Measurements from ENCODE around the gene CHAT. TPM values are rescaled to one million over a fixed set of nuclear protein-coding genes. Genes with fewer than 3 reads are reported as not detected.
"Not testable (repeated sequence)": the region's sequence is repeated elsewhere in the genome, so short reads cannot be mapped to it uniquely, and the experiment has no call there.

CHAT gene
- total RNA-seq, 2 experiments from 2014 or later: not detected

DNA sequence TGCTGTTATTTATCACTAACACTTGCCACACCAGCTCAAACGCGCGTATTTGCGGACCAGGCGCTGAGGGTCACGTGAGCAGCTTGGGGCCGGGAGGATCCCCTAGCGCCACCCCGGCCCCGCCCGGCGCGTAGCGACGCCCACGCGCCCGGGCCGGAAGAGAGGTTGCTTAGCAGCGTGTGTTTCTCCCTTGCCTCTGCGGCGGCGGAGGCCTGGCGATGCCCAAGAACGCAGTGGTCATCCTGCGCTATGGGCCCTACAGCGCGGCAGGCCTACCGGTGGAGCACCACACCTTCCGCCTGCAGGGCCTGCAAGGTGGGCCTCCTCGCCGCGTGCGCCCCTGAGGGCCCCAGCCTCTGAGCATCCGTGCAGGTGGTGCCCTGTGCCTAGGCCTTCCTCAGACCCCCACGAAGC, 65.7 kb downstream of the CHAT start, which contains the start of gene C10orf53:
Gene C10orf53, plus strand, starts transcription at position 172 of the 414 bp plus-strand sequence. Its CDS starts 47 bp downstream, at position 219.
- no peak within 1 kb of the TSS for H2AFZ ChIP-seq (ENCODE audit: low read length)
- H3K9me2 ChIP-seq (ENCODE audit: insufficient read depth, low read length): no peaks in the 10 kb centered on the region
- H3K9me3 ChIP-seq (ENCODE audit: low read length): no peaks in the 10 kb centered on the region
- H3K27ac ChIP-seq (ENCODE audit: low read depth, low read length, poor library complexity, severe bottlenecking): no peak within 1 kb of the TSS
- no peaks in the 10 kb centered on the region for H3K79me2 ChIP-seq (ENCODE audit: insufficient read depth, low read depth, low read length)
- intact Hi-C loops (cut with micrococcal nuclease; ENCODE audit: unreplicated experiment): no loop called here
- H3K4me1 ChIP-seq (ENCODE audit: insufficient read depth, low read length, poor library complexity, severe bottlenecking): no peaks in the 10 kb centered on the region
- TF ChIP-seq, protein P1, sequence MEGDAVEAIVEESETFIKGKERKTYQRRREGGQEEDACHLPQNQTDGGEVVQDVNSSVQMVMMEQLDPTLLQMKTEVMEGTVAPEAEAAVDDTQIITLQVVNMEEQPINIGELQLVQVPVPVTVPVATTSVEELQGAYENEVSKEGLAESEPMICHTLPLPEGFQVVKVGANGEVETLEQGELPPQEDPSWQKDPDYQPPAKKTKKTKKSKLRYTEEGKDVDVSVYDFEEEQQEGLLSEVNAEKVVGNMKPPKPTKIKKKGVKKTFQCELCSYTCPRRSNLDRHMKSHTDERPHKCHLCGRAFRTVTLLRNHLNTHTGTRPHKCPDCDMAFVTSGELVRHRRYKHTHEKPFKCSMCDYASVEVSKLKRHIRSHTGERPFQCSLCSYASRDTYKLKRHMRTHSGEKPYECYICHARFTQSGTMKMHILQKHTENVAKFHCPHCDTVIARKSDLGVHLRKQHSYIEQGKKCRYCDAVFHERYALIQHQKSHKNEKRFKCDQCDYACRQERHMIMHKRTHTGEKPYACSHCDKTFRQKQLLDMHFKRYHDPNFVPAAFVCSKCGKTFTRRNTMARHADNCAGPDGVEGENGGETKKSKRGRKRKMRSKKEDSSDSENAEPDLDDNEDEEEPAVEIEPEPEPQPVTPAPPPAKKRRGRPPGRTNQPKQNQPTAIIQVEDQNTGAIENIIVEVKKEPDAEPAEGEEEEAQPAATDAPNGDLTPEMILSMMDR (conservative IDR thresholded peaks at IDR 0.05; ENCODE audit: low read length): no peak
- no peak for TF ChIP-seq EZH2phosphoT487 (IDR thresholded peaks at IDR 0.05; ENCODE audit: borderline replicate concordance, low read depth, low read length)
- H4K20me1 ChIP-seq (ENCODE audit: insufficient read depth, low read length): no peaks in the 10 kb centered on the region
- H3K4me3 ChIP-seq (ENCODE audit: low read depth, low read length, poor library complexity, severe bottlenecking): no peak within 1 kb of the TSS
- no peak for DNase-seq (ENCODE audit: low spot score)
- POLR2A ChIA-PET: no interaction called here
- H3K36me3 ChIP-seq (ENCODE audit: insufficient read depth, low read length): no peaks in the 10 kb centered on the region
- no peak within 1 kb of the TSS for H3K4me2 ChIP-seq (ENCODE audit: low read length)
- CTCF ChIA-PET (ENCODE audit: unreplicated experiment): no interaction called here
- BruUV-seq (replicated peaks): no TSS peak

DNA sequence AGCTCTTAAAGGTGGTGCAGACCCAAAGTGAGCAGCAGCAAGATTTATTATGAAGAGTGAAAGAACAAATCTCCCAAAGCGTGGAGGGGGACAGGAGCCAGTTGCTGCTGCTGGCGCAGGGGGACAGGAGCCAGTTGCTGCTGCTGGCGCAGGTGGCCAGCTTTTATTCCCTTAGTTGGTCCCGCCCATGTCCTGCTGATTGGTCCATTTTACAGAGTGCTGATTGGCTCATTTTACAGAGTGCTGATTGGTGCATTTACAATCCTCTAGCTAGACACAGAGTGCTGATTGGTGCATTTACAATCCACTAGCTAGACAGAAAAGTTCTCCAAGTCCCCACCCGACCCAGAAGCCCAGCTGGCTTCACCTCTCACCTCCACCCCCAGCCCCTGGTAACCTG, 68.6 kb downstream of the CHAT start:
- H3K9me3 ChIP-seq (ENCODE audit: low read length); H3K4me3 ChIP-seq (ENCODE audit: low read depth, low read length, poor library complexity, severe bottlenecking); intact Hi-C loops (cut with micrococcal nuclease; ENCODE audit: unreplicated experiment); H4K20me1 ChIP-seq (ENCODE audit: insufficient read depth, low read length); DNase-seq (ENCODE audit: low spot score); CTCF ChIA-PET (ENCODE audit: unreplicated experiment); H3K79me2 ChIP-seq (ENCODE audit: insufficient read depth, low read depth, low read length); H3K4me1 ChIP-seq (ENCODE audit: insufficient read depth, low read length, poor library complexity, severe bottlenecking); H3K36me3 ChIP-seq (ENCODE audit: insufficient read depth, low read length); H3K27ac ChIP-seq (ENCODE audit: low read depth, low read length, poor library complexity, severe bottlenecking); H2AFZ ChIP-seq (ENCODE audit: low read length); H3K9me2 ChIP-seq (ENCODE audit: insufficient read depth, low read length); H3K4me2 ChIP-seq (ENCODE audit: low read length); POLR2A ChIA-PET; BruUV-seq (replicated peaks): not testable (repeated sequence)

DNA sequence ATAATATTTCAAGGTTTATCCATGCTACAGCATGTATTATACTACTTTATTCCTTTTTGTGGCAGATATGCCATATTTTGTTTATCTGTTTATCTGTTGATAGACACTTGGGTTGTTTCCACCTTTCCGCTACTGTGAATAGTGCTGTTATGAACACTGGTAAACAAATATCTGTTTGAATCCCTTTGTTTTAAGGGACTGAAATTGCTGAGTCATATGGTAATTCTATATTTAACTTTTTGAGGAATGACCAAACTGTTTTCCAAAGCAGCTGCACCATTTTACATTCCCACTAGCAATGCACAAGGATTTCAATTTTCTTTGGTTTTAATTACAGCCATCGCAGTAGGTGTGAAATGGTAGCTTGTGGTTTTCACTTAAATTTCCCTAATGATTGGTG, 69.0 kb downstream of the CHAT start:
- no peak for TF ChIP-seq EZH2phosphoT487 (IDR thresholded peaks at IDR 0.05; ENCODE audit: borderline replicate concordance, low read depth, low read length)
- TF ChIP-seq, protein P1 (conservative IDR thresholded peaks at IDR 0.05; ENCODE audit: low read length): no peak
- Histone ChIP-seq H3K36me3 (ENCODE audit: insufficient read depth, low read length) (no peaks in the 10 kb centered on the region), H3K9me3 (ENCODE audit: low read length) (no peaks in the 10 kb centered on the region), H3K4me2 (ENCODE audit: low read length) (no peak overlapping the region), H3K4me3 (ENCODE audit: low read depth, low read length, poor library complexity, severe bottlenecking) (no peak overlapping the region), H3K9me2 (ENCODE audit: insufficient read depth, low read length) (no peaks in the 10 kb centered on the region), H3K27ac (ENCODE audit: low read depth, low read length, poor library complexity, severe bottlenecking) (no peak overlapping the region), H3K79me2 (ENCODE audit: insufficient read depth, low read depth, low read length) (no peaks in the 10 kb centered on the region), H3K4me1 (ENCODE audit: insufficient read depth, low read length, poor library complexity, severe bottlenecking) (no peaks in the 10 kb centered on the region), H2AFZ (ENCODE audit: low read length) (no peak overlapping the region), H4K20me1 (ENCODE audit: insufficient read depth, low read length) (no peaks in the 10 kb centered on the region)
- intact Hi-C loops (cut with micrococcal nuclease; ENCODE audit: unreplicated experiment): no loop called here
- BruUV-seq (replicated peaks): no TSS peak
- CTCF ChIA-PET (ENCODE audit: unreplicated experiment): no interaction called here
- POLR2A ChIA-PET: no interaction called here
- DNase-seq (ENCODE audit: low spot score): no peak

Data from OCI-LY7 (cell line).